CD4-positive, alpha-beta T cell treated with Interferon alpha-2 for 1 hour (primary cell): Measurements from ENCODE around the gene TUBB4B.

Experiments used
- DNase-seq, 2 donors: peaks; one replicate each; pipeline ENCODE4 v3.0.0-alpha.2; 2020 to 2022

TUBB4B gene

GRCh38 chr9:137240841-137241489 lies at the start of gene TUBB4B:
Gene TUBB4B, plus strand, starts transcription at chr9:137241287. Its CDS starts 74 bp downstream, at chr9:137241361.
- DNase-seq: peak; percentile 100

GRCh38 chr9:137191691-137192447 lies 49.2 kb upstream of the TUBB4B start:
- no peak for DNase-seq

- no peak for DNase-seq
Observed at GRCh38 chr9:137192448-137192780, 48.7 kb upstream of the TUBB4B start.

GRCh38 chr9:137192859-137193258 lies 48.2 kb upstream of the TUBB4B start:
- no peak for DNase-seq

- no peak for DNase-seq
Observed at GRCh38 chr9:137193771-137194170, 47.3 kb upstream of the TUBB4B start.

GRCh38 chr9:137194388-137194787 lies 46.7 kb upstream of the TUBB4B start:
- DNase-seq: no peak

GRCh38 chr9:137194909-137195308 lies 46.2 kb upstream of the TUBB4B start:
- no peak for DNase-seq

GRCh38 chr9:137195525-137196220 lies 45.4 kb upstream of the TUBB4B start:
- DNase-seq: no peak

GRCh38 chr9:137198051-137198901 lies 42.8 kb upstream of the TUBB4B start:
- DNase-seq: no peak

GRCh38 chr9:137198902-137199283 lies 42.2 kb upstream of the TUBB4B start:
- no peak for DNase-seq

GRCh38 chr9:137199411-137200121 lies 41.5 kb upstream of the TUBB4B start:
- DNase-seq: no peak

- peak; percentile 98 to 99 for DNase-seq
Observed at GRCh38 chr9:137200311-137201204, 40.5 kb upstream of the TUBB4B start, which contains the start of gene TPRN. Gene TPRN, minus strand, starts transcription at chr9:137200741. Its CDS starts 30 bp downstream, at chr9:137200711.

- DNase-seq: no peak
Observed at GRCh38 chr9:137201205-137201868, 39.8 kb upstream of the TUBB4B start.

GRCh38 chr9:137202966-137203365 lies 38.1 kb upstream of the TUBB4B start:
- no peak for DNase-seq

GRCh38 chr9:137204731-137205125 lies 36.4 kb upstream of the TUBB4B start:
- DNase-seq: no peak

GRCh38 chr9:137205126-137206069 lies 35.7 kb upstream of the TUBB4B start, which contains the start of the genes NDOR1 and TMEM203:
Gene NDOR1, plus strand, starts transcription at chr9:137205700. Its CDS starts 78 bp downstream, at chr9:137205778.
Gene TMEM203, minus strand, starts transcription at chr9:137205648. Its CDS starts 234 bp downstream, at chr9:137205414.
- peak; percentile 87 to 93 for DNase-seq

- no peak for DNase-seq
Observed at GRCh38 chr9:137206602-137207001, 34.5 kb upstream of the TUBB4B start.

GRCh38 chr9:137211532-137211931 lies 29.6 kb upstream of the TUBB4B start:
- DNase-seq: no peak

GRCh38 chr9:137212520-137212919 lies 28.6 kb upstream of the TUBB4B start:
- no peak for DNase-seq
